Sigmoid colon (tissue), 7 donors: ENCODE measurements around the gene PLAC9. TPM values are rescaled to one million over a fixed set of nuclear protein-coding genes. Genes with fewer than 3 reads are reported as not detected.

ENCODE experiments used
- DNase-seq: peaks from one replicate; pipeline ENCODE4 v3.0.0-alpha.2; 2019
- H3K27ac ChIP-seq, 4 donors: fragments of 200-600 bp; sonication (generic); one replicate each; pipeline ENCODE4 v1.5.1; 2016 to 2019; ENCODE audit warnings: mild to moderate bottlenecking in 1 of 4
- H3K27me3 ChIP-seq, 3 donors: fragments of 200-600 bp; sonication (generic); one replicate each; pipeline ENCODE4 v1.5.1; 2019; ENCODE audit warnings: mild to moderate bottlenecking in 1 of 3
- H3K36me3 ChIP-seq, 4 donors: fragments of 200-600 bp; sonication (generic); one replicate each; pipeline ENCODE4 v1.5.1; 2016 to 2019
- H3K4me1 ChIP-seq, 4 donors: fragments of 200-600 bp; sonication (generic); one replicate each; pipeline ENCODE4 v1.5.1; 2017 to 2019
- H3K4me3 ChIP-seq, 4 donors: fragments of 200-600 bp; sonication (generic); one replicate each; pipeline ENCODE4 v1.5.1; 2017 to 2019; ENCODE audit warnings: mild to moderate bottlenecking in 2 of 4, moderate library complexity in 1 of 4
- H3K9me3 ChIP-seq, 4 donors: fragments of 200-600 bp in 3 of 4; sonication (generic) in 3 of 4; one replicate each; pipeline versions ENCODE4 v1.5.1 to v1.6.1; 2013 to 2019
- CTCF ChIP-seq, 4 experiments: fragments of 450-650 bp in 3 of 4; fragments of 200-600 bp in 1 of 4; IDR thresholded peaks; one replicate each; pipeline ENCODE4 v1.5.1; 2016 to 2019; ENCODE audit warnings: antibody characterized with exemption in 4 of 4, mild to moderate bottlenecking in 3 of 4, moderate library complexity in 2 of 4
- EP300 ChIP-seq, 4 donors: sonication (generic); formaldehyde crosslinking; IDR thresholded peaks; one replicate each; pipeline ENCODE4 v1.6.1; 2017; ENCODE audit warnings: antibody characterized with exemption in 4 of 4
- POLR2A ChIP-seq, 2 donors: fragments of 450-650 bp; IDR thresholded peaks; one replicate each; pipeline ENCODE4 v1.6.1; 2016; ENCODE audit warnings: antibody characterized with exemption in 2 of 2, mild to moderate bottlenecking in 2 of 2, moderate library complexity in 2 of 2
- POLR2AphosphoS5 ChIP-seq, 4 donors: sonication (generic); formaldehyde crosslinking; IDR thresholded peaks; one replicate each; pipeline ENCODE4 v1.6.1; 2017; ENCODE audit warnings: antibody characterized with exemption in 4 of 4
- WGBS, 2 donors: extraction: QIAGEN DNeasy Blood & Tissue Kit; methylation state at CpG; one replicate each; pipeline ENCODE4 v1.1.7; 2013; 5-methylcytosine and 5-hydroxymethylcytosine counted together
- intact Hi-C: fragments of 100-400 bp; cut with DNase I; formaldehyde crosslinking; loops from one replicate; pipeline ENCODE4 v1.15.1; 2023
- polyA plus RNA-seq, 3 donors: library from polyadenylated mRNA; stranded (reverse); fragments of 200-250 nt; gene quantifications; one replicate each; pipeline ENCODE4 v1.2.3, GENCODE V29; 2013
- total RNA-seq, 4 donors: library from RNA; depleted of rRNA; stranded (reverse); fragments of >200 nt; gene quantifications; one replicate each; pipeline ENCODE4 v1.1.0, GENCODE V29; 2016
- donor health status: healthy with polysubstance abuse.
- donor health status: Bipolar disorder and iron deficiency.
- donor health status: healthy.

The PLAC9 gene
- total and polyA plus RNA-seq, 7 donors = 1.2 to 23.4 (median 7.6) TPM

GRCh38 chr10:80166581-80167470 is 34.3 kb downstream of the PLAC9 start:
- TF ChIP-seq CTCF (IDR thresholded peaks at IDR 0.05) (no peak), EP300 (IDR thresholded peaks at IDR 0.05) (no peak), POLR2A (IDR thresholded peaks at IDR 0.05) (no peak), POLR2AphosphoS5 (IDR thresholded peaks at IDR 0.05) (no peak)
- WGBS, 2 donors = 92 to 96% methylated on average over 28 of the region's 28 CpGs
- DNase-seq = peak; percentile 63

GRCh38 chr10:80167471-80168161 is 35.1 kb downstream of the PLAC9 start:
- no peaks in the 10 kb centered on the region for H3K27me3 ChIP-seq
- intact Hi-C loops = no loop called here
- DNase-seq = peak; percentile 63
- no peak overlapping the region for H3K4me3 ChIP-seq
- H3K27ac ChIP-seq = peak overlapping the region in 3 of 4 donors; percentile 42 to 69 (median 50)
- H3K4me1 ChIP-seq = peaks cover 0 to 54% (median 40%) of the 10 kb centered on the region in 4 donors
- H3K36me3 ChIP-seq = peaks cover 0 to 81% (median 36%) of the 10 kb centered on the region in 4 donors
- TF ChIP-seq POLR2AphosphoS5 (IDR thresholded peaks at IDR 0.05) (no peak), CTCF (IDR thresholded peaks at IDR 0.05) (no peak), EP300 (IDR thresholded peaks at IDR 0.05) (no peak), POLR2A (IDR thresholded peaks at IDR 0.05) (no peak)
- no peaks in the 10 kb centered on the region for H3K9me3 ChIP-seq
- WGBS, 2 donors = 85 to 88% methylated on average over 8 of the region's 8 CpGs

More at GRCh38 chr10:80166581-80167470, 34.3 kb downstream of the PLAC9 start:
- no peaks in the 10 kb centered on the region for H3K27me3 ChIP-seq
- H3K4me3 ChIP-seq = no peak overlapping the region
- intact Hi-C loops = no loop called here
- peaks cover 0 to 54% (median 38%) of the 10 kb centered on the region in 4 donors for H3K4me1 ChIP-seq
- H3K9me3 ChIP-seq = no peaks in the 10 kb centered on the region
- peak overlapping the region in 3 of 4 donors; percentile 42 to 69 (median 50) for H3K27ac ChIP-seq
- H3K36me3 ChIP-seq = peaks cover 0 to 81% (median 40%) of the 10 kb centered on the region in 4 donors

GRCh38 chr10:80168162-80168511 is 35.6 kb downstream of the PLAC9 start:
- 85 to 92% methylated on average over 7 of the region's 7 CpGs for WGBS, 2 donors

More at GRCh38 chr10:80168162-80168511, 35.6 kb downstream of the PLAC9 start:
- H3K9me3 ChIP-seq = no peaks in the 10 kb centered on the region
- peaks cover 0 to 81% (median 33%) of the 10 kb centered on the region in 4 donors for H3K36me3 ChIP-seq
- DNase-seq = peak; percentile 69
- H3K27me3 ChIP-seq = no peaks in the 10 kb centered on the region
- no peak overlapping the region for H3K4me3 ChIP-seq
- peak overlapping the region in 3 of 4 donors; percentile 42 to 69 (median 50) for H3K27ac ChIP-seq
- intact Hi-C loops = no loop called here
- no peak for TF ChIP-seq POLR2AphosphoS5 (IDR thresholded peaks at IDR 0.05)
- no peak for TF ChIP-seq EP300 (IDR thresholded peaks at IDR 0.05)
- TF ChIP-seq POLR2A (IDR thresholded peaks at IDR 0.05) = no peak
- TF ChIP-seq CTCF (IDR thresholded peaks at IDR 0.05) = no peak
- peaks cover 0 to 59% (median 42%) of the 10 kb centered on the region in 4 donors for H3K4me1 ChIP-seq
